Measurements from ENCODE around the gene C11orf42. TPM values are rescaled to one million over a fixed set of nuclear protein-coding genes. Genes with fewer than 3 reads are reported as not detected.
"Not testable (repeated sequence)": the region's sequence is repeated elsewhere in the genome, so short reads cannot be mapped to it uniquely, and the experiment has no call there.

The C11orf42 gene
- total RNA-seq, 1 donor from 2014 or later, result not detected

DNA sequence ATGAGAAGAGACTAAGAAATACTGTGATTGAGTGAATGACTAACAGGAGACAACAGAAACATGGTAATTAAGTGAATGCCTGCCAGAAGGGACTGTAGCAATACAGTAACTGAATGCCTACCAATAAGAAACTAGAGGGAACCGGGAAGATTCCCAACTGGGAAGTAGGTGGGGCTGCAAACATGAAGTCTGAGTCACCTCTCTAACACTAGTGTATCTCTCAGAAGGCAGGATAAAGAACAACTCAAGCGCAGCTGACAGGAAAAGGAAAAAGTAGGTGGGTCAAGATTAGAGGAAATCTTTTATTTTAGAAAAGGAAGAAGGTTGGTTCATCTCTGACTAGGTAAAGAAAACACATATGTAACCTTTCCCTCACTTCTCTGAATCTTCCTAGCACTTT, 14.0 kb downstream of the C11orf42 start:
- no peak for DNase-seq (ENCODE audit: low spot score)

DNA sequence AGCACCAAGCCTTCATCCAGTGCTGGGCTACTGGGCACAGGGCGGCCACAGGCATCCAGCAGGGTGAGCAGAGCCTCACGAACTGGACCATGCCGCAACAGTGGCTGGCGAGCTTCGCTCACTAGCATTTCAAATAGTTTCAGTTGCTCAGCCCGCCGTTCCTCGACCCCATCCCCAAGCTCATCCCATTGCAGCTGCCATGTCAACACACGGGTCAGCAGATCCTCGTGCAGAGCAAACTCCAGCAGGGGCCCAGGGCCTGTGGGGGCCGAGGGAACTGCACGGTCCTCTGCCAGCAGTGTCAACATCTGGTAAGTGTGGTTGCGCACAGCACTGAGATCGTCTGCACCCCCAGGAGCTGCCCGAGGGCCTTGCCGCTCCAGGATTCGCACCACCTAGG, 18.5 kb downstream of the C11orf42 start:
- no peak for DNase-seq (ENCODE audit: low spot score)

DNA sequence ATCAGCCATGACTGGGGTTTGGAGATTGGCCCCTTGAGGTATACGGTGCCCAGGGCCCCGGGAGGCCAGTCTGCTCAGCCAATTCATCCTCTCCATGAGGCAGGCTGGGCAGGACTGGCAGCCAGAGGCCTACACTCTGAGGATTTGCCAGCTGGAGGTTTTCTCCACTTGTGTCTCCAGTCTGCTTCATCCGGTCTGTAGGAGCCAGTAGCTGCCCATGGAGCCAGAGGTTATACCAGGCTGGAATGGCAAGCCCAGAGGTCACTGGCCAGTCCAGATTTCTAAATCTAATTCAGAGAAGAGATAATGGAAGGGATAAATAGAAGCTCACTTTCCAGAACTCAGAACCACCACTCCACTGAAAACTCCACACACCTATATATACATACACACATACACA, 19.1 kb downstream of the C11orf42 start:
- DNase-seq (ENCODE audit: low spot score), result no peak

DNA sequence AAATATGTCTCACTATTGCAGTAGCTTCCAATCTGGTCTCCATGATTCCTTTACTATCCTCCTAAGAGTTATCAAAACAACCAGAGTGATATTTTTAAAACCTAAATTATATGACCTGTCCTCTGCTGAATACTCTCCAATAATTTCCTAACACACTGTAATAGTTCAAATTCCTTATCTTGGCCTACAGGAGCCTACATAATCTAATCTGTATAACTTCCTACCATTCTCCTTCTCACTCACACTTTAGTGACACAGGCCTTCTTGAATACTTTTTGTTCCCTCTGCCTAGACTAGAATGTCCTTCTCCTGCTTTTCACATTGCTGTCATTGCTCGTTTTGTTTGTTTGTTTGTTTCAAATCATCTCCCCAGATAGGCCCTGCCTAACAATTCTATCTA, 19.7 kb downstream of the C11orf42 start:
- DNase-seq (ENCODE audit: low spot score), result no peak

DNA sequence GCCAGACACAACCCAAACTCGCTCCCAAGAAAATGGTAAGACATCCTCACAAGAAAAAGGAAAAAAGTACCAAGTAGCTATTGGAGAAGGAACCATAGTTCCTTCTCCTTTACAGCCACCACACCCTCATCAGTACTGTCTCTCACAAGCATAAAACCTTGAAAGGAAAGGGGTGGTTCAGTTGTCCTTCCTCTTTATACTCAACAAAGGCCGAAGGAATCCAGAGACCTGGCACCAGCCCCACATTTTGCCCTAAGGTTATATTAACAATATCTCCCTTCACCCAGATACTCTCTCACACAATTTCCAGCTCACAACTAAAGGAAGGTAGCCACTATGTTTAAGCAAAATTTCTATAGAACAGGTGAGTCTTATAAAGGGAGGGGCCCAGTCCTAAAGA, 20.5 kb downstream of the C11orf42 start:
- no peak for DNase-seq (ENCODE audit: low spot score)

DNA sequence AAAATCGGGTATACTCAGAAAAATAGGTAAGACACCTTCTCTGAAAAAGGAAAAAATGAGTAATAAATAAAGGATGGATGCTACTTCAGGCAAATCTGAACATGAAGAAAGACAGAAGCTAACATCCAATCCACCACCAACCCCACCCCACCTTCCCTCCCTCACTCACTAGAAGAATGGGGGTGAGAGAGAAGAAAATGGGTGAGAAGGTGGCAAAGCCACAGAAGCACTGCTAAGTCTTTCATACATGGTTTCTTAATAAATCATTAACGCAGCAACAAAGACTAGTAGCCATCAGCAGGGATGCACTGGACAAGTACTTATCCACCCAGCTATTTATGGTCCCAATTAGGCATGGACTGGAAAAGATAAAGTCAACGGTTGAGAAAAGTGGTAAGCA, 23.2 kb downstream of the C11orf42 start:
- DNase-seq (ENCODE audit: low spot score), result no peak

DNA sequence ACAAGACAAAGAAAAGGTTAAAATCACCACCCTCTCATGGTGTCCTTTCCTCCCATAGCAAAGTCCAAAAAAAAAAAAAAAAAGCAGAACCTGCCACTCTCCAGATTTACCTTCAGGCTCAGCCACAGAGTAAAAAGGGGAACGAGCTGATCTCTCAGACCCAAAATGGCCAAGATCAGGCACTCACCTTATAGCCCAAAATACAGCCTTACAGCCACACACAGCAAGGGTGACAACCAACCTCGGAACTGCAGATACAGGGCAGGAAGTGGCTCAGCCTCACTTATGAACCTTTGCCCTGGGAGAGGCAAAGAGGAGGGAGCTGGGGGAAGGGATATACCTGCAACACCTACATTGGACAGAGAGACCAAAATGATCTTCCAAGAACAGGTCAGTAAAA, 24.6 kb downstream of the C11orf42 start:
- no peak for DNase-seq (ENCODE audit: low spot score)

DNA sequence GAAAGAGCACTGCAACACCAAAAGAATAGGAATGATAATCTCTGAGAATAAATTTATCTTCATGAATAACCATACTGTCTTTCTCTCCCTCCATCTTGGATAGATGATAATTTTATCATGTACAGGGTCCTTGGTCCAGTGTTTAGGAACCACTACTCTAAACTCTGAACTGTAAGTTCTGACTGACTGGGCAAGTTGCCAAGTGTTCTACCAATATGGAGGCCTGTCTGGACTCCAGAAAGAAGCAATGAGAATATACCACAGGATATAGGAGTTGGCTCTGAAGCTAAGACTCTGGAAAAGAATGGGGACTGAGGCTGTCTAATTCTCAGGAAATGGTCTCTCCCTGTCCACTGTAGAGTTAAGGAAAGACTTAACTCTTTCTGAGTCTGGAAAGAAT, 27.5 kb downstream of the C11orf42 start:
- no peak for DNase-seq (ENCODE audit: low spot score)

DNA sequence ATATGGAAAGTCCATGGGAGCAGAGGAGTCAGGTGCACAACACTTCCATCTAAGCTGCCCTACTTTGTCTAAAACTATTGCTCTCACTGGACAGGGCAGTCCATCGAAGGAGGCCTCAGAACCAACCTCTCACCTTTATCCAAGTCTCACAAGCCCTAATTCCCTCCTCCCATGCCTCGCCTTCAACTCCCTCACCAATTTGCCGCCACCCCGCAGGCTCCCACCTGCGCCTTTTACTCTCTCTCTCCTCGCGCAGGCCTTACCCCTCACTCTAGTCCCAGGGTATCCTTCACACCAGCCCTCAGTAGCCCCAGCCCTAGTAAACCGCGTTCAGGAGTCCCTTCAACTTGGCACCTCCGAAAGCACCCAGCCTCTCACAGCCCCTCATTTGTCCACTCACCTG, 28.6 kb downstream of the C11orf42 start:
- no peak for DNase-seq (ENCODE audit: low spot score)

DNA sequence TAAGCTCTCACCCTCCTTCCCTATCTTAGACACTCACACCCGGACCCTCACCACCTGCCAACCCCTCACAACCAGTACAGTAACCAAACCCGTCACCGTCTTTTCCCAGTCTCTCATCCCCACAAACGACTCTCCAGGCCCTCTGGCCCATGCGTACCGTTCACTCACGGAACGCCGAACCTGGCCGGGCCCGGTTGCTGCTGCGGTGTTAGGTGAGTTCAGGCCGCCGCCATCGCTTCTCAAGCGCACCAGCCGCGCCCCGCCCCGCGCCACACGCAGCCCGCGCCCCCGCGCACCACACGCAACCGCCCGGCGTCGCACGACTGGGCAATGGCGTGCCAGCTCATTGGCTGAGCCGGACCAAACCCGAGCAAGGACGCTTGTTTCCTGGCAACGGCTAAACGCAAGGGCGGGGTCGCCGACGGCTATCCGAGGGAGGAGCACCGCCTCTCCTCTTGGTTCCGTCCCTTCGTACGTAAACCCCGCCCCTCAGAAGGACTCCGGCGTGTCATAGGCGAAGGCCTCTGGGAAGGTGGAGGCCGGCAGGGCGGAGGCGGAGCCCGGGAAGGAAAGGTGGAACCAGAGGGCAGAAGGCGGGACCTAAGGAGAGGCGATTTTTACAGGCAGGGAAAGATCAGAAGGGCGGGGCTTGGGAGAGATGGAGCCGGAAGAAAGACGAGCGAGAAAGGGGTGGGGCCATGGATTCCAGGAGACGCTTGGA, 29.2 kb downstream of the C11orf42 start, which contains the start of gene FHIP1B:
Gene FHIP1B (minus strand): TSS at position 250 of the 721 bp plus-strand sequence. CDS start 10,120 bp downstream, outside the sequence.
- DNase-seq (ENCODE audit: low spot score), result peak; percentile 100

DNA sequence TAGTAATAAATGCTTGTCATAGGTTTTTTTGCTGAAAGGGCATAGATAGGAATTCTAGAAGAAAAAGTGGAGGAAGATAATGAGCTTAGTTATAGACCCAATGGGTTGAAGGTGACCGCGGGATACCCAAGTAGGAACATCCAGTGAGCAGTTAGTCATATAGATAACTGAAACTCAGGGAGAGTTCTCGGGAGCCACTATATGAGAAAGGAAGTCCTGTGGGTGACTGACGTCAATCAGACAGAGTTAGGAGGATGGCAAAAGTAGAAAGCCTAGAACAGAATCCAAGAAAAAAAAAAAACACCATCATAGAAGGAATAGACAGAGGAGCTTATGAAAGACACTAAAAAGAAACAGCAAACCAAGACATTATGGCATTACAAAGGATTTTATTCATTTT, 31.9 kb downstream of the C11orf42 start:
- no peak for DNase-seq (ENCODE audit: low spot score)

DNA sequence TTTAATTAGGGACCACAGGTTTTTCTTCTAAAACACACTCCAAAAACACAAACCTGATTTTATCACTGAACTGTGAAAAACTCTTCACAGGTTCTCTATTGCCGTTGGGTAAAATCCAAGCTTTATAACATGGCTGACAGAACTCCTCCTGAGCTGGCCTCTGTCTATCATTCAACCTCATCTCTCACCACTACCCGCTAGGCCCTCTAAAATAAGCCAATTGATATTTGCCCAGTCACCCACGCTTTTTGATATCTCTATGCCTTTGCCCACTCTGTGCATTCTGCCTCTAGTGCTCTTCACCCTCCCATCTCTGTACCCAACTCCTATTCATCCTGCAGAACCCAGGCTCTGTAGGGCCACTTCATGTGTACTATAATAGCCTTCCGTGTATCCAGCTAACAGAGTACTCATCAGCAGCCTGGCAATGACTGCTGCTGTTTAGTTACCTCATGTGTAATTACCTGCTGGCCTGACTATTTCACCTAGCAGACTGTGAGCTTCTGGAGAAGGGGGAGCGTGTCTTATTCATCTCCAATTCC, 32.5 kb downstream of the C11orf42 start:
- DNase-seq (ENCODE audit: low spot score), result no peak

DNA sequence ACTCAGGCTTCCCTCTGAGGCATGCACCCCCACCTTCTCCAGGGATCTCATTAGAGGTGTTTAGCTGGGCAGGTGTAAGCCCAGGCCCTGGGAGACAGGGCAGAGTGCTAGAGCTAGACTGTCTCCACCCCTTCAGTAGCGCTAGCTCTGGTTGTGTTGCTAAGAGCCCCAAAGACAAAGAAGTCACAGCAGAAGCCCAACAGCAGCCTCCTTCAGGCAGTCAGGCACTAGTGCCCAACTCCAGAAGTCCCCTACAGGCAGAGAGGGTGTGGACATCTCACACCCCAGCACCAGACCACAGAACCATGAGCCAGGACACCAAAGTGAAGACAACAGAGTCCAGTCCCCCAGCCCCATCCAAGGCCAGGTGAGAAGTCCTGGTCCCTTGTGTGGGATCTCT, 33.5 kb downstream of the C11orf42 start, which contains the start of gene CNGA4:
Gene CNGA4 (plus strand): TSS at position 188 of the 400 bp plus-strand sequence. CDS start 118 bp downstream, at position 306.
- no peak for DNase-seq (ENCODE audit: low spot score)

DNA sequence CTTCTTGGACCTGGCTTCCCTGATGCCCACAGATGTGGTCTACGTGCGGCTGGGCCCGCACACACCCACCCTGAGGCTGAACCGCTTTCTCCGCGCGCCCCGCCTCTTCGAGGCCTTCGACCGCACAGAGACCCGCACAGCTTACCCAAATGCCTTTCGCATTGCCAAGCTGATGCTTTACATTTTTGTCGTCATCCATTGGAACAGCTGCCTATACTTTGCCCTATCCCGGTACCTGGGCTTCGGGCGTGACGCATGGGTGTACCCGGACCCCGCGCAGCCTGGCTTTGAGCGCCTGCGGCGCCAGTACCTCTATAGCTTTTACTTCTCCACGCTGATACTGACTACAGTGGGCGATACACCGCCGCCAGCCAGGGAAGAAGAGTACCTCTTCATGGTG, 34.8 kb downstream of the C11orf42 start:
- no peak for DNase-seq (ENCODE audit: low spot score)

DNA sequence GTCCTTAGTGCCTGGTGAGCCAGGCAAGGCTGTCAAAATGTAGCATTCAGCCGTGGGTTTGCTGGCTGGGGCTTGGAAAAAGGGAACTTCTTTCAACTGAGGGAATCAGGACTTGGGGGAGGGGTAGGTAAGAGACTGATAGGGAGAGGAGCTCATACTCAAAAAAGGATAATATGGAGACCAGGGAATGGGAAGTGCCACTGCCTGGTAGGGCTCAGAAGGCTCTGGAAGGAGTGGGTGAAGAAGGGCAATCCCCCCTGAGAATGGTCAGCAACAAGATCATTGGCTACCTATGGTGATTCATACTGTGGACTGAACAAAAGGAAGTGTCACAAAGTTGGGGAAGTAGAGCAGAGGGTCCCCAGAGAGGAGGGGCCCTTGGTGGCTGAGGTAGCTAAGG, 35.4 kb downstream of the C11orf42 start:
- DNase-seq (ENCODE audit: low spot score), result no peak

DNA sequence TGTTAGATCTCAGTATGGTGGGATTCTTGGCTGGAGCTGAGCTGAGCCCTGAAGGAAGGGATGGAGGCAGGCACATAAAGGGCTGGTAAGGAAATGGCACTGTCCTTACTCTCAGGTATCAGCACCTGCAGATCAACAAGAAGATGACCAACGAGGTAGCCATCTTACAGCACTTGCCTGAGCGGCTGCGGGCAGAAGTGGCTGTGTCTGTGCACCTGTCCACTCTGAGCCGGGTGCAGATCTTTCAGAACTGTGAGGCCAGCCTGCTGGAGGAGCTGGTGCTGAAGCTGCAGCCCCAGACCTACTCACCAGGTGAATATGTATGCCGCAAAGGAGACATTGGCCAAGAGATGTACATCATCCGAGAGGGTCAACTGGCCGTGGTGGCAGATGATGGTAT, 36.0 kb downstream of the C11orf42 start:
- DNase-seq (ENCODE audit: low spot score), result no peak

DNA sequence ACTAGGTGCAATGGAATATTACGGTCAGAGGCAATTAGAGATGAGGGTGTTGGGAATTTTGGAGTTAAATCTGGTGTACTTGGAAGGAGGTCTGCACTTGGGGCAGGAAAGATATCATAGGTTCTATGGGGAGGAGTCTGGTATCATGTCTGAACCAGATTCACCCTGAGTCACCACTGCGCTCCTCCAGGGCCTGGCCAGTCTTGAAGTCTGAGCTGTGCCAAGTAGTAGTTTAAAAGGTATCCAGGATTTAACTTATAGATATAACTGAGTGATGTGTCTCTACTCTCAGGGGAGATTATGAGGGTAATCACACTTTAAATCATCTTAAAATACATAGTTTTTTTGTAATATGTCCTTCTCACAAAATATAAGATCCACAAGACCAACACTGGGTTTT, 40.2 kb downstream of the C11orf42 start:
- no peak for DNase-seq (ENCODE audit: low spot score)

DNA sequence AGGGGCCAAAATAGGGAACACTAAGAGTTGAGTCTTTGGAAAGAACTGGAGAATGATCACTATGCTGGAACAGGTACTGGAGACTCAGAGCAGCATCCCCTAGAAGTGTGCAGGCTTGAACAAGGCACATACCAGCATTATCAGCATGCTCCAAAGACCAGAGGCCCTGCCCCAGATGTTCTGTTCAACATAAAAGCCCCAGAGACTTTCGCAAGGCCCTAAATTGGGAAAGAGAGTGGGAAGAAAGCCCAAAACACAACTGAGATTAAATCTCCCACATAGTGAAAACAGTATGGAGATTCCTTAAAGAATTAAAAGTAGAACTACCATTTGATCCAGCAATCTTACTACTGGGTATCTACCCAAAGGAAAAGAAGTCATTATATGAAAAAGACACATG, 42.9 kb downstream of the C11orf42 start:
- no peak for DNase-seq (ENCODE audit: low spot score)

DNA sequence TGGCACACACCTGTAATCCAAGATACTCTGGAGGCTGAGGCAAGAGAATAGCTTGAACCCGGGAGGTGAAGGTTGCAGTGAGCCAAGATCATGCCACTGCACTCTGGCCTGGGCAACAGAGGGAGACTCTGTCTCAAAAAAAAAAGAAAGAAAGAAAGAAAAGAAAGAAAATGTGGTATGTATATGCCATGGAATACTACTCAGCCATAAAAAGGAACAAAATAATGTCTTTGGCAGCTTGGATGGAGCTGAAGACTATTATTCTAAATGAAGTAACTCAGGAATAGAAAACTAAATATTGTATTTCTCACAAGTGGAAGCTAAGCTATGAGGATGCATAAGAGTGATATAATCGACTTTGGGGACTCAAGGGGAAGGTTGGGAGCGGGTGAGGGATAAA, 43.5 kb downstream of the C11orf42 start:
- DNase-seq (ENCODE audit: low spot score), result not testable (repeated sequence)

DNA sequence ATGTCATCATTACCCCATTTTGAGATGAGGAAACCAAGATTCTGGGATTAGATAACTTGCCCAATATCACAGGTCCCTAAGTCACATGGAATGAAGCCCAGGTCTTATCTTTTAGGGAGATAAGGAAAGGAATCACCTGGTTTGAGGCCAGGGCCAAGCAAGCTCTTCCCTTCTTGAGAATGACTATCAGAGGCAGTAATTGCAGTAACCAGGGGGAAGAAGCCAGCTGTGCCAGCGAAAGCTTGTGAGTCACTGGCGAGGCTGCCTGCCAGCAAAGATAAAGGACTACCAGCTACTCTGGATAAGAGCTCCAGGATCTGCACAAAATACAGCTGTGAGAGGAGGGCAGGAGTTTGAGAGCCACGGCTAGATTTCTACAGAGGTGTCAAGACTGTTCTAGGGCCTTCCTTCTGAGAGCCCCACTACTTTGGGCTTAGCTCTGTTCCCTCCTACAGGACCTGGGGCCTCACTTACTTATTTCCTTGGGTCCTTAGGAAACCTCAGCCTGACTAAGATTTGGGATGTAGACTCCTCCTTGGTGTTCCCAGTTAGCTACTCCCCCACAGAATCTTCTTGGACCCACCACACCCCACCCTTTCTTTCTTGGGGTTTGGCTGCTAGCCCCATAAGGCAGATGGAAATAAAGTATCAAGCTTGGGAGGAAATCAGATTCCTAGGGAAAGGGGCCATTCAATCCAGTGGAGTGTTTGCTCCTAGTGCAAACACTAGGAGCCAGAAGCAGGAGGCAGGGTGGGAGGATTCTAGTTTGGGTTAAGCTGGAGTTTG, 44.6 kb downstream of the C11orf42 start:
- no peak for DNase-seq (ENCODE audit: low spot score)

DNA sequence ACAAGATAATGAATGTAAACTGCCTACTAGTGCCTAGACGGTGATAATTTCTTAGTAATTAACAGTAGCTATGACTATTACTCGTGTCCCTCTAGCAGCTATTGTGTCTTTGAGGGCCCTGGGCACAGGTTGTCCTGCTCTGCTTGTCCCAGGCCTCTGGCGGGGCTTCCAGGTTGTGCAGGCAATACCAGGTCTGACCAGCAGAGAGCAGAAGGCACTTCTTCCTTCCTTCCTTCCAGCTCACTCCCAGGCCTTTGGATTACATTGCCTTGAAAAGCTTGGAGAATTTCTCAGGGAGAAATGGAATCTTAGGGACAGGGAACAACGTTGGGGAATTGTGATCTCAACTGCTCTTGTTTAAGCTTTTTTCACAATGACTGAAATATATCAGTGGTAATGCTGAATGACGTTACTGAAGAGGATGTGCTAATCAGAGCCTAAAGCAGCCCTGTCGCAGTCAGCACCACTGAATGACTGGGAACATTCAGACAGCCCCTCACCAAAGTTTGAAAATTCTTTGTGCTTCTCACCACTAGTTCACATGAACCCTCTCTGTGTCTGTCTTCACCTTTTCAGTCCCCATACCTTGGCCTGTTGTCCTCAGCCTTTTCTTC, 45.9 kb downstream of the C11orf42 start:
- no peak for DNase-seq (ENCODE audit: low spot score)

DNA sequence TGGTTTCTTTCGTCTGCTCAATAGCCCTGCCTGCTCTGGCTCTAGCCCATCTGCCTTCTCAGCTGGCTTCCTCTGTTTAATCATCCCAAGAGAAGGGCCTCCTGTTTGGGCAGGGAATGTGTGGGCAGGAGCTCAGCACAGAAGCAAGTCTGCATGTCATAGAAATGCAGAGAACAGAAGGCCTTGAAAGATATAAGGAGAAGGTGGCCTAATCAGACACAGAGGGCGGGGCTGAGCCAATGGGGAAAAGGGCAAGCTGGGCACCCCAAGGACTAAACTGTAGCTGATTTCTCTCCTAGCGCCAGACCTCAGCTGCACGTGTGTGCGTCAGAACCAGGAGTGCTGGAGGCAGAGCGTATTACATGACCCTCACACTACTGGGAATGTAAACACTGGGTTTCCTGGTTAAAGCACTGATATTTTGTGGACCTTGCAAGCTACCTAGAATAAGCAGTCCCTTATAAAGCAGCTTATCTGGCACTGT, 46.7 kb downstream of the C11orf42 start:
- DNase-seq (ENCODE audit: low spot score), result no peak
